Stimulated activated CD4-positive, alpha-beta T cell treated with anti-CD3 and anti-CD28 coated beads, Interleukin-4, amount 100 ng/mL, for 1 hour (primary cell): ENCODE data around the gene ADK.
"Not testable (repeated sequence)": the region's sequence is repeated elsewhere in the genome, so short reads cannot be mapped to it uniquely, and the experiment has no call there.

Experiments used
- DNase-seq: peaks from one replicate; pipeline ENCODE4 v3.0.0-alpha.2; 2020

The ADK gene

GRCh38 chr10:74188617-74189016 lies 37.6 kb downstream of the ADK start:
- not testable (repeated sequence) for DNase-seq

- no peak for DNase-seq
Measured at GRCh38 chr10:74189999-74190421, 39.0 kb downstream of the ADK start.

DNA sequence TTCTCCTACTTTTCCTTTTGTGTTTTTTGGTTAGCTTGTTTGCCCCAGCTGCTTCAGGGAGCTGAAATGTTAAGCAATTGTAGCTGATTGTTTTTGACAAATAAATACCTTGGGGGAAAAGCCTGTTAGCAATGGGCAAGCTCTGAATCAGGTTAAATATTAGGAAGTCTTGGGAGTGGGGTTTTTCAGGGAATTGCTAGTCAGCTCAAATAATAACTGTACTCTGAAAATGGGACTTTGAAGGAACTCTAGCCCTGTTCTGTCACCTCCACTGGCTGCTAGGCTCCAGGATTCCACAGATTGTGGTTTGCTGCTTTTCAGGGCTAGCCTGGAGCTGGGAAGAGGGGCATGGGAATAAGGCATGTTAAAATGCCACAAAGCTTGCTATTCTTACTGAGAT lies 39.5 kb downstream of the ADK start:
- no peak for DNase-seq

DNA sequence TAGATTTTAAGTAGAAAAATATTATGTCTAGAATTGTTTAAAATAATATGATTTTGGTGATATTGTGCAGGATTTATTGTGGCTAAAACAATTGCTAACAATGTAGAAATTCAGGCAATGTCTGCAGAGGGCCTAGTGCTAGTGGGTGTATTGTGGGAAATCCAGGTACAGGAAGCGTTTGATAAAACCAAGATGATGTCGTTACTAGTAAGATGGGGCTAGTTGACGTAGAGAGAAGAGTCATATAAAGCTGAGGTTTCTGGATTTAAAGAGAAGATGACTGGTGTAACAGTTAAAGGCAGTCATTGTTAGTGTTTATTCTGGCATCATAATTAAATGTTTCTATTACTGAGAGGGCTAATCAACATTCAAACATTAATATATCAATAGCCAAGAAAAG lies 43.5 kb downstream of the ADK start:
- no peak for DNase-seq

- no peak for DNase-seq
Measured at GRCh38 chr10:74194999-74195398, 44.0 kb downstream of the ADK start.

- no peak for DNase-seq
Measured at GRCh38 chr10:74199315-74199714, 48.3 kb downstream of the ADK start.

GRCh38 chr10:74202356-74202755 lies 51.3 kb downstream of the ADK start:
- DNase-seq, result no peak

GRCh38 chr10:74206746-74207145 lies 55.7 kb downstream of the ADK start:
- no peak for DNase-seq

GRCh38 chr10:74207691-74208480 lies 56.9 kb downstream of the ADK start:
- no peak for DNase-seq

GRCh38 chr10:74208997-74209396 lies 58.0 kb downstream of the ADK start:
- DNase-seq, result no peak

DNA sequence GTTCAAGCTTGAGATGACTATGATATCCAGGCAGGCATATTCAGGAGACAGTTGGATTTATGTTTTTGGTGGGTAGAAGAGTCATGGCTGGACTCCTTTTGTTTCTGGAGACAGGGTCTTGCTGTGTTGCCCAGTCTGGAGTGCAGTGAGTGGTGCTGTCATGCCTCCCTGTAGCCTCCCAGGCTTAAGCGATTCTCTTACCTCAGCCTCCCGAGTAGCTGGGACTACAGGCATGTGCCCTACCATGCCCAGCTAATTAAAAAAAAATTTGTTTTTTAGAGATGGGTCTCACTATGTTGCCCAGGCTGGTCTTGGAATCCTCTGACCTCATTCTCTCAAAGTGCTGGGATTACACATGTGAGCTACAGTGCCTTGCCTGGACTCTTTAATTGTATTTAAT lies 62.0 kb downstream of the ADK start:
- no peak for DNase-seq

DNA sequence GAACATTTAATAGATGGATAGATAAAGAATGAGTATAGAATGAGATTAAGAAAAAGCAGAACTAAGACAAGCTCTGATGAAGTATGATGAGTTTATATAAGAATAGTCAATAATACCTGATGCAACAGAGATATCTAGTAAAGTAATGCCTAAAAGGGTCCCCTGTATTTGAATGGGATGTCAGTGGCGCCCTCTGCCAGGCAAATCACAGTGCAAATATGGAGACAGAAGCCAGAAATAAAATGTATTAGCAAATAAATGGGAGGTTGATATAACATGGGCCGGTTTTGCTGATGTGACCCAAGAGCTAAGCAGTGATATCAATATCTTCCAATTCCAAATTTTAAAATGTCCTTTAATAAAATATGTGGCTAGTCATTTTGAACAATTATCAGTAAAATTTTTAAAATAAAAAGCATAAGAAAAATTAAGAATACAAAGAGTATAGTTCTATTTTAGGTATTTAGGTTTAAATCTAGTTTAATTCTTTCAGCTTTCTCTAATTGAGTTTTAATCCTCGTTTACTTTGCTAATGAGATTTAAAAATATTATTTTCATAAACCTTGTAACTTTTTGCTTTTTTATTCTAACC lies 62.6 kb downstream of the ADK start:
- DNase-seq, result peak; percentile 48

GRCh38 chr10:74217110-74217509 lies 66.1 kb downstream of the ADK start:
- DNase-seq, result not testable (repeated sequence)

GRCh38 chr10:74222467-74222866 lies 71.4 kb downstream of the ADK start:
- not testable (repeated sequence) for DNase-seq

- DNase-seq, result no peak
Measured at GRCh38 chr10:74223755-74224529, 72.9 kb downstream of the ADK start.

DNA sequence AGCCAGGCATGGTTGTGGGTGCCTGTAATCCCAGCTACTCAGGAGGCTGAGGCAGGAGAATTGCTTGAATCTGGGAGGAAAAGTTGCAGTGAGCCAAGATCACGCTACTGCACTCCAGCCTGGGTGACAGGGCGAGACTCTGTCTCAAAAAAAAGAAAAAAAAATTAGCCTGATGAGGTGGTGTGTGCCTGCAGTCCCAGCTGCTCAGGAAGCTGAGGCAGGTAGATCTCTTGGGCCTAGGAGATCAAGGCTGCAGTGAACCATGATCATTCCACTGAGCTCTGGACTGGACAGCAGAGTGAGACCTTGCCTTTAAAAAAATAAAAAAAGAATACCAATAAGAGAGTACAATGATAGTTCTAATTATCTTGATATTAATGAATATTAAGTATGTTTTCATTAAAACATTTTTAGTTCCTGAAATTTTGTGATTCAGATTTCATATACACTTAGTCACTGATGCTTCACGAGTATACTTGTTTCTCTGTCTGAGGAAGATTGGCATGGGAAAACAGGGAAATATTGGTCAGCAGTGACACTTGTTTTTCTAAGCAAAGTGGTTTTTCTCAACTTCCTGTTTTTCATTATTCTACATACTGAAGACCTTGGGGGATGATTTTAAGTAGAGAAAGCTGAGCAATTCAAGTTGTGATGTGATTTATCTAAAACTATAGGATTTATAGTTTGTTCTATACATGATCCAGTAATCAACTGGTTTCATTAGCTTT lies 76.8 kb downstream of the ADK start:
- DNase-seq, result no peak

- no peak for DNase-seq
Measured at GRCh38 chr10:74231375-74231774, 80.4 kb downstream of the ADK start.

DNA sequence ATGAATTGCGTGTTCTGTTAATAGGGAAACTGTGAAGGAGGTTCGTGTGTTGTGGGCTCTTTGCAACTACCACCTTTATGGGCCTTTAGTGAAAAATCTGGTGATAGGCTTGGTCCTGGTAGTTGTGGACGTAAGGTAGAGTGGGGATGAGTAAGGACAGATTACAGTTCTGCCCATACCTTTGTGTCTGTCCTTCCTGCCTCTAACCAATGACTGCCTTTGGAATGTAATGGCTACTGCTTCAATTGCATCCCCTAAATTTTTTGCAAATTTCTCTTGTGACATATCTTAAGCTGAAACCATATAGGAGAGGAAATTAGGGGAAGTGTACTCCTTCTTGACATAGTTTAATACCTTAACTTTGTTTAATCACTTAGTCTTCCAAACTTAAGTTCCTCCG lies 82.3 kb downstream of the ADK start:
- no peak for DNase-seq

- no peak for DNase-seq
Measured at GRCh38 chr10:74234569-74234968, 83.5 kb downstream of the ADK start.

DNA sequence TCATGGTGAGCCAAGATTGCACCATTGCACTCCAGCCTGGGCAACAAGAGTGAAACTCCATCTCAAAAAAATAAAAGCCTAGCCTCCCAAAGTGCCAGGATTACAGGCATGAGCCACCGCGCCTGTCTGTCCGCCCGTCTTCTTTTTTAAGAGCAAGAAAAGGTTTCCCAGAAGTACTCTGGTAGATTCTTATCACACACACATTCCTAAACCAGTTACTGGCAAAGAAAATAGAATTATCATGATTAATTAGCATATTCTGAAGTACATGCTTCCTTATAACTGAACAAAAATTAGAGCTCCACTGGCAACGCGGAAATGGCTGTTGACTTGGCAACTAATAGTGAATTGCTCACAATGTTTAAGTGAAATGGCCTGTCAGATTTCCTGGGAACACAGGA lies 87.0 kb downstream of the ADK start:
- no peak for DNase-seq

GRCh38 chr10:74238516-74238915 lies 87.5 kb downstream of the ADK start:
- no peak for DNase-seq

GRCh38 chr10:74243067-74243466 lies 92.0 kb downstream of the ADK start:
- no peak for DNase-seq

GRCh38 chr10:74244097-74244685 lies 93.2 kb downstream of the ADK start:
- no peak for DNase-seq
